HG03442 (cell line): ENCODE measurements around the gene GPS1.

ENCODE experiments used
- ATAC-seq: cut with Tn5 transposase; IDR thresholded peaks from one replicate; pipeline ENCODE4 v1.9.1; 2021; ENCODE audit warnings: mild to moderate bottlenecking, moderate library complexity; ENCODE audit not compliant: unreplicated experiment

The GPS1 gene

GRCh38 chr17:82056729-82057621, 5.3 kb downstream of the GPS1 start:
- ATAC-seq = no peak

- ATAC-seq = no peak
Observed at GRCh38 chr17:82058230-82058854, 6.6 kb downstream of the GPS1 start.

GRCh38 chr17:82058855-82059249, 7.2 kb downstream of the GPS1 start:
- no peak for ATAC-seq

GRCh38 chr17:82059272-82060000, 7.7 kb downstream of the GPS1 start:
- ATAC-seq = no peak

- ATAC-seq = no peak
Observed at GRCh38 chr17:82060001-82060380, 8.3 kb downstream of the GPS1 start.

- ATAC-seq = no peak
Observed at GRCh38 chr17:82060614-82061013, 8.9 kb downstream of the GPS1 start.

GRCh38 chr17:82061047-82061925, 9.6 kb downstream of the GPS1 start:
- ATAC-seq = no peak

- ATAC-seq = no peak
Observed at GRCh38 chr17:82062076-82062983, 10.6 kb downstream of the GPS1 start.

- no peak for ATAC-seq
Observed at GRCh38 chr17:82062984-82063368, 11.3 kb downstream of the GPS1 start.

GRCh38 chr17:82063424-82064415, 12.0 kb downstream of the GPS1 start:
- no peak for ATAC-seq

GRCh38 chr17:82064433-82065192, 12.9 kb downstream of the GPS1 start:
- no peak for ATAC-seq

- ATAC-seq = no peak
Observed at GRCh38 chr17:82065193-82065637, 13.5 kb downstream of the GPS1 start.

- peak; percentile 68 for ATAC-seq
Observed at GRCh38 chr17:82065638-82066303, 14.1 kb downstream of the GPS1 start, which contains the start of gene DUS1L. DUS1L (minus strand) TSS chr17:82065804; CDS start chr17:82065059, 745 bp downstream.

- no peak for ATAC-seq
Observed at GRCh38 chr17:82070611-82071010, 18.9 kb downstream of the GPS1 start.

- ATAC-seq = no peak
Observed at GRCh38 chr17:82072827-82073226, 21.1 kb downstream of the GPS1 start.

GRCh38 chr17:82073446-82073845, 21.7 kb downstream of the GPS1 start:
- no peak for ATAC-seq
